NB4 (cell line): ENCODE results near the gene C1GALT1C1L.

Experiments
- DNase-seq: peaks from one replicate; pipeline ENCODE4 v3.0.0; 2010; ENCODE audit warnings: low read depth
- H3K4me3 ChIP-seq: one replicate; pipeline ENCODE4 v1.5.1; 2011; ENCODE audit warnings: mild to moderate bottlenecking, low read depth, low read length, moderate library complexity
- CTCF ChIP-seq: IDR thresholded peaks from one replicate; pipeline ENCODE4 v1.5.1; 2012; ENCODE audit warnings: low read depth, low read length
- MAX ChIP-seq: IDR thresholded peaks from 2 replicates; pipeline ENCODE4 v1.6.1; 2011; ENCODE audit warnings: low read depth, low read length
- MYC ChIP-seq: IDR thresholded peaks from 2 replicates; pipeline ENCODE4 v1.6.1; 2011; ENCODE audit warnings: low read depth, low read length
- POLR2A ChIP-seq: IDR thresholded peaks from 2 replicates; pipeline ENCODE4 v1.6.1; 2011; ENCODE audit warnings: mild to moderate bottlenecking; ENCODE audit not compliant: insufficient read length; ENCODE audit errors: extremely low read depth

C1GALT1C1L gene

DNA sequence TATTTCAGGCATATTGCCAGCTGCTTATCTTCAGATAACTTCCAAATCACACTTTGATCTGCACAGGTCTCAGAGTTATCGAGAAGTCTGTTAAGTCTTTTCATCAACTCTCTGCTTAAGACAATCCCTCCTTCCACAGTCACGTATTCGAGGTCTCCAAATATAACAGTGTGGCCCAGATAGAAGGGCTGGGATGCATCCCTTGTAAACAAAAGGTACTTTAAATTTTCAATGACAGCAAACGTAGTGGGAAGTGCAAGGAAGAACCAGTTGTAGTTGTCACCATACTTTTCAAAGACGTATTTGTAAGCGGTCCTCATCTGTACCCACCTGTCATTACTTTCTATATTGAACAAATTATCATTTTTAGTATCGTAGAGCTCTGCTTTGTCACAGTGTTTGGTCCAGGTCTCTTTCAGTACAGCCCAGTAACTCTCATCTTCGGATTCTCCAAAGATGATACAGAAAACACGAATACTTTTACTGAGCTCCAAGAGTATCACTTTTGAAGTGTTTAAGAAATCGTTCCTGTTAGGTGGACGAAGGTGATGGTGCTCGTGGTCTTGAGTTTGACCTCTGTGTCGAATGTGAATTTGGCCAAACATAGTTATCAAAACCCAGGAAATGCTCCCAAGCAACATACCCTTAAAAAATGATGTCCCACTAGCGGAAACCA is 445 bp downstream of the C1GALT1C1L start:
- H3K4me3 ChIP-seq: peak overlapping the region; percentile 77
- DNase-seq: no peak
- TF ChIP-seq POLR2A: no peak
- TF ChIP-seq CTCF: no peak
- TF ChIP-seq MYC: no peak
- TF ChIP-seq MAX: no peak

GRCh38 chr2:43657241-43657640 is 19.0 kb downstream of the C1GALT1C1L start:
- no peak for TF ChIP-seq MYC
- no peak for TF ChIP-seq POLR2A

GRCh38 chr2:43653506-43653905 is 22.7 kb downstream of the C1GALT1C1L start:
- no peak for TF ChIP-seq CTCF
- no peak for TF ChIP-seq MAX
- TF ChIP-seq POLR2A: no peak
- TF ChIP-seq MYC: no peak
- no peak overlapping the region for H3K4me3 ChIP-seq
- no peak for DNase-seq

More at GRCh38 chr2:43657241-43657640, 19.0 kb downstream of the C1GALT1C1L start:
- DNase-seq: no peak
- no peak overlapping the region for H3K4me3 ChIP-seq

GRCh38 chr2:43648994-43649701 is 27.1 kb downstream of the C1GALT1C1L start:
- H3K4me3 ChIP-seq: no peak overlapping the region
- TF ChIP-seq CTCF (no peak), MAX (no peak), POLR2A (no peak), MYC (no peak)
- DNase-seq: no peak

- H3K4me3 ChIP-seq: no peak overlapping the region
- no peak for DNase-seq
- TF ChIP-seq MAX (no peak), MYC (no peak), CTCF (no peak), POLR2A (no peak)
Observed at GRCh38 chr2:43643680-43644079, 32.5 kb downstream of the C1GALT1C1L start.

- peak; percentile 14 for DNase-seq
- no peak for TF ChIP-seq MAX
- no peak for TF ChIP-seq POLR2A
- TF ChIP-seq CTCF: no peak
- no peak for TF ChIP-seq MYC
- H3K4me3 ChIP-seq: no peak overlapping the region
Observed at GRCh38 chr2:43642363-43642762, 33.9 kb downstream of the C1GALT1C1L start.
